ENCODE measurements around the gene ADAMTSL1. TPM values are rescaled to one million over a fixed set of nuclear protein-coding genes. Genes with fewer than 3 reads are reported as not detected.

ADAMTSL1 gene
- total and polyA plus RNA-seq, 2 experiments from 2014 or later, result 2.3 to 5.0 TPM

GRCh38 chr9:18673179-18673578, 199.2 kb downstream of the ADAMTSL1 start:
- H3K27me3 ChIP-seq (ENCODE audit: insufficient read depth), result no peaks in the 10 kb centered on the region
- H3K27ac Mint-ChIP-seq, result no peak overlapping the region
- no peaks in the 10 kb centered on the region for H3K27me3 Mint-ChIP-seq (ENCODE audit: insufficient read depth, low read depth, poor library complexity)
- H3K4me3 ChIP-seq, result no peak overlapping the region
- no peaks in the 10 kb centered on the region for H3K9me2 ChIP-seq (ENCODE audit: insufficient read depth)
- H3K36me3 Mint-ChIP-seq (ENCODE audit: low read depth), result no peaks in the 10 kb centered on the region
- H3K27ac ChIP-seq (ENCODE audit: low read depth), result no peak overlapping the region
- H3K4me3 Mint-ChIP-seq, result no peak overlapping the region
- H3K4me1 Mint-ChIP-seq, result peaks cover 13% of the 10 kb centered on the region
- no peaks in the 10 kb centered on the region for H3K79me2 ChIP-seq (replicated peaks; ENCODE audit: insufficient read depth)
- H3F3A ChIP-seq (replicated peaks; ENCODE audit: low read depth), result no peaks in the 10 kb centered on the region
- no peaks in the 10 kb centered on the region for H3K9me3 Mint-ChIP-seq
- DNase-seq (ENCODE audit: low spot score) (no peak), ATAC-seq (no peak)
- H3K4me1 ChIP-seq (ENCODE audit: insufficient read depth), result no peaks in the 10 kb centered on the region
- no peak overlapping the region for H2AFZ ChIP-seq
- no peak overlapping the region for H3K4me2 ChIP-seq
- H4K20me1 ChIP-seq (replicated peaks; ENCODE audit: insufficient read depth), result no peaks in the 10 kb centered on the region
- TF ChIP-seq CREB1 (CRISPR knock-in tag; IDR thresholded peaks at IDR 0.05; ENCODE audit: low read depth) (no peak), POLR2AphosphoS5 (IDR thresholded peaks at IDR 0.05; ENCODE audit: low read depth) (no peak), ZNF114 (CRISPR knock-in tag; IDR thresholded peaks at IDR 0.05) (no peak), ZNF462 (CRISPR knock-in tag; IDR thresholded peaks at IDR 0.05) (no peak), EZH2 (IDR thresholded peaks at IDR 0.05; ENCODE audit: low read depth, unreplicated experiment) (no peak), ETS1 (IDR thresholded peaks at IDR 0.05) (no peak), ZNF331 (CRISPR knock-in tag; IDR thresholded peaks at IDR 0.05; ENCODE audit: low read depth) (no peak), STAT1 (IDR thresholded peaks at IDR 0.05; ENCODE audit: unreplicated experiment) (no peak), JUNB (IDR thresholded peaks at IDR 0.05; ENCODE audit: unreplicated experiment) (no peak), REST (IDR thresholded peaks at IDR 0.05; ENCODE audit: unreplicated experiment) (no peak), NANOG (IDR thresholded peaks at IDR 0.05; ENCODE audit: borderline replicate concordance) (no peak), EZH2phosphoT487 (IDR thresholded peaks at IDR 0.05; ENCODE audit: unreplicated experiment) (no peak)
- TF ChIP-seq, protein P1, sequence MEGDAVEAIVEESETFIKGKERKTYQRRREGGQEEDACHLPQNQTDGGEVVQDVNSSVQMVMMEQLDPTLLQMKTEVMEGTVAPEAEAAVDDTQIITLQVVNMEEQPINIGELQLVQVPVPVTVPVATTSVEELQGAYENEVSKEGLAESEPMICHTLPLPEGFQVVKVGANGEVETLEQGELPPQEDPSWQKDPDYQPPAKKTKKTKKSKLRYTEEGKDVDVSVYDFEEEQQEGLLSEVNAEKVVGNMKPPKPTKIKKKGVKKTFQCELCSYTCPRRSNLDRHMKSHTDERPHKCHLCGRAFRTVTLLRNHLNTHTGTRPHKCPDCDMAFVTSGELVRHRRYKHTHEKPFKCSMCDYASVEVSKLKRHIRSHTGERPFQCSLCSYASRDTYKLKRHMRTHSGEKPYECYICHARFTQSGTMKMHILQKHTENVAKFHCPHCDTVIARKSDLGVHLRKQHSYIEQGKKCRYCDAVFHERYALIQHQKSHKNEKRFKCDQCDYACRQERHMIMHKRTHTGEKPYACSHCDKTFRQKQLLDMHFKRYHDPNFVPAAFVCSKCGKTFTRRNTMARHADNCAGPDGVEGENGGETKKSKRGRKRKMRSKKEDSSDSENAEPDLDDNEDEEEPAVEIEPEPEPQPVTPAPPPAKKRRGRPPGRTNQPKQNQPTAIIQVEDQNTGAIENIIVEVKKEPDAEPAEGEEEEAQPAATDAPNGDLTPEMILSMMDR (conservative IDR thresholded peaks at IDR 0.05; ENCODE audit: low read depth in 2 of 2), result no peak
- H3K36me3 ChIP-seq (ENCODE audit: insufficient read depth), result no peaks in the 10 kb centered on the region
